Natural killer cell (primary cell): ENCODE measurements around the gene PEX14. TPM values are rescaled to one million over a fixed set of nuclear protein-coding genes. Genes with fewer than 3 reads are reported as not detected.
A peak's percentile ranks its signal among the peaks of the same experiment; 100 is the strongest.
"Not testable (repeated sequence)": the region's sequence is repeated elsewhere in the genome, so short reads cannot be mapped to it uniquely, and the experiment has no call there.

Source experiments
- ATAC-seq, 3 donors: fragments of 150-1000 bp in 2 of 3; fragments of 200-7000 bp in 1 of 3; cut with Tn5 transposase; 1 replicate in 1 of 3; 2 replicates in 2 of 3; pipeline ENCODE4 v1.10.0; 2021; ENCODE audit warnings: mild to moderate bottlenecking in 2 of 3, moderate library complexity in 2 of 3
- DNase-seq, 2 donors: peaks; one replicate each; pipeline versions ENCODE4 v3.0.0 to v3.0.0-alpha.2; 2013 to 2021; ENCODE audit warnings: mixed read lengths in 1 of 2
- H3K27ac ChIP-seq: one replicate; pipeline ENCODE4 v1.5.1; 2013; ENCODE audit warnings: mild to moderate bottlenecking, low read length
- H3K27me3 ChIP-seq: one replicate; pipeline ENCODE4 v1.6.1; 2013; ENCODE audit warnings: low read length; ENCODE audit not compliant: control insufficient read depth, insufficient read depth
- H3K36me3 ChIP-seq: one replicate; pipeline ENCODE4 v1.6.1; 2013; ENCODE audit warnings: low read length; ENCODE audit not compliant: control insufficient read depth, insufficient read depth
- H3K4me1 ChIP-seq: one replicate; pipeline ENCODE4 v1.6.1; 2013; ENCODE audit warnings: low read length; ENCODE audit not compliant: control insufficient read depth, insufficient read depth
- H3K4me3 ChIP-seq: one replicate; pipeline ENCODE4 v1.5.1; 2013; ENCODE audit warnings: low read length
- H3K9me3 ChIP-seq: one replicate; pipeline ENCODE4 v1.6.1; 2013; ENCODE audit warnings: low read length; ENCODE audit not compliant: control insufficient read depth, insufficient read depth
- H3K27ac Mint-ChIP-seq, 2 donors: one replicate each; pipeline ENCODE4 v1.8.0; 2022; ENCODE audit warnings: mild to moderate bottlenecking in 2 of 2, mixed read lengths in 2 of 2, moderate library complexity in 1 of 2
- H3K27me3 Mint-ChIP-seq, 2 donors: one replicate each; pipeline ENCODE4 v1.8.0; 2022; ENCODE audit warnings: low read depth in 2 of 2, mixed read lengths in 2 of 2
- H3K36me3 Mint-ChIP-seq: one replicate; pipeline ENCODE4 v1.8.0; 2022; ENCODE audit warnings: mixed read lengths
- H3K4me1 Mint-ChIP-seq, 2 donors: one replicate each; pipeline ENCODE4 v1.8.0; 2022; ENCODE audit warnings: mixed read lengths in 2 of 2
- H3K4me3 Mint-ChIP-seq: one replicate; pipeline ENCODE4 v1.8.0; 2022; ENCODE audit warnings: mild to moderate bottlenecking, moderate library complexity, mixed read lengths
- H3K9me3 Mint-ChIP-seq, 2 donors: one replicate each; pipeline ENCODE4 v1.8.0; 2022; ENCODE audit warnings: mixed read lengths in 2 of 2
- WGBS: methylation state at CpG from one replicate; pipeline ENCODE4 v1.1.7; 2013; ENCODE audit warnings: missing lambda C conversion rate; ENCODE audit not compliant: insufficient coverage; 5-methylcytosine and 5-hydroxymethylcytosine counted together
- intact Hi-C: fragments of 100-400 bp; cut with micrococcal nuclease; formaldehyde crosslinking; loops from one replicate; pipeline ENCODE4 v1.14.2; 2022
- total RNA-seq, 4 donors: library from RNA; stranded (reverse); fragments of 120-200 nt in 1 of 4; gene quantifications; one replicate each; pipeline versions ENCODE4 v1.2.3 to v1.2.4, GENCODE V29; 2013 to 2022
- TF ChIP-seq, protein P1 (sequence below): fragments of 200-600 bp; IDR thresholded peaks from one replicate; pipeline ENCODE4 v1.8.0; 2022; ENCODE audit warnings: antibody characterized with exemption

PEX14 gene
- total RNA-seq, 3 donors from 2014 or later (not counting 1 experiment from before 2014, with no cell fraction given) = 21.4 to 27.3 (median 24.1) TPM

GRCh38 chr1:10497109-10497508, 22.4 kb downstream of the PEX14 start:
- 73% methylated on average over 6 of the region's 7 CpGs for WGBS
- peak overlapping the region; percentile 77 for H3K27ac ChIP-seq
- Mint-ChIP-seq H3K27me3 (no peaks in the 10 kb centered on the region), H3K4me1 (peaks cover 36 to 44% of the 10 kb centered on the region in 2 donors), H3K27ac (peak overlapping the region; percentile 92 to 96), H3K9me3 (no peaks in the 10 kb centered on the region), H3K36me3 (no peaks in the 10 kb centered on the region), H3K4me3 (peak overlapping the region; percentile 45)
- DNase-seq (peak in 1 of 2 donors; percentile 51), ATAC-seq (peak; percentile 28 to 38 (median 29))
- H3K9me3 ChIP-seq = no peaks in the 10 kb centered on the region
- TF ChIP-seq, protein P1, sequence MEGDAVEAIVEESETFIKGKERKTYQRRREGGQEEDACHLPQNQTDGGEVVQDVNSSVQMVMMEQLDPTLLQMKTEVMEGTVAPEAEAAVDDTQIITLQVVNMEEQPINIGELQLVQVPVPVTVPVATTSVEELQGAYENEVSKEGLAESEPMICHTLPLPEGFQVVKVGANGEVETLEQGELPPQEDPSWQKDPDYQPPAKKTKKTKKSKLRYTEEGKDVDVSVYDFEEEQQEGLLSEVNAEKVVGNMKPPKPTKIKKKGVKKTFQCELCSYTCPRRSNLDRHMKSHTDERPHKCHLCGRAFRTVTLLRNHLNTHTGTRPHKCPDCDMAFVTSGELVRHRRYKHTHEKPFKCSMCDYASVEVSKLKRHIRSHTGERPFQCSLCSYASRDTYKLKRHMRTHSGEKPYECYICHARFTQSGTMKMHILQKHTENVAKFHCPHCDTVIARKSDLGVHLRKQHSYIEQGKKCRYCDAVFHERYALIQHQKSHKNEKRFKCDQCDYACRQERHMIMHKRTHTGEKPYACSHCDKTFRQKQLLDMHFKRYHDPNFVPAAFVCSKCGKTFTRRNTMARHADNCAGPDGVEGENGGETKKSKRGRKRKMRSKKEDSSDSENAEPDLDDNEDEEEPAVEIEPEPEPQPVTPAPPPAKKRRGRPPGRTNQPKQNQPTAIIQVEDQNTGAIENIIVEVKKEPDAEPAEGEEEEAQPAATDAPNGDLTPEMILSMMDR = no peak
- no peaks in the 10 kb centered on the region for H3K27me3 ChIP-seq
- no peak overlapping the region for H3K4me3 ChIP-seq
- no peaks in the 10 kb centered on the region for H3K36me3 ChIP-seq
- peaks cover 37% of the 10 kb centered on the region for H3K4me1 ChIP-seq
- intact Hi-C loops = no loop called here

GRCh38 chr1:10498231-10498630, 23.5 kb downstream of the PEX14 start:
- Histone ChIP-seq H3K36me3 (no peaks in the 10 kb centered on the region), H3K9me3 (no peaks in the 10 kb centered on the region), H3K4me3 (no peak overlapping the region), H3K27ac (peak overlapping the region; percentile 77), H3K4me1 (peaks cover 37% of the 10 kb centered on the region), H3K27me3 (no peaks in the 10 kb centered on the region)
- TF ChIP-seq, protein P1 = no peak
- Mint-ChIP-seq H3K36me3 (no peaks in the 10 kb centered on the region), H3K4me3 (peak overlapping the region; percentile 45), H3K27ac (peak overlapping the region; percentile 92 to 96), H3K9me3 (no peaks in the 10 kb centered on the region), H3K27me3 (no peaks in the 10 kb centered on the region), H3K4me1 (peaks cover 36 to 39% of the 10 kb centered on the region in 2 donors)
- ATAC-seq (peak; percentile 24 to 45 (median 33)), DNase-seq (peak in 1 of 2 donors; percentile 25)
- WGBS = 63% methylated on average over 8 of the region's 8 CpGs
- intact Hi-C loops = no loop called here

DNA sequence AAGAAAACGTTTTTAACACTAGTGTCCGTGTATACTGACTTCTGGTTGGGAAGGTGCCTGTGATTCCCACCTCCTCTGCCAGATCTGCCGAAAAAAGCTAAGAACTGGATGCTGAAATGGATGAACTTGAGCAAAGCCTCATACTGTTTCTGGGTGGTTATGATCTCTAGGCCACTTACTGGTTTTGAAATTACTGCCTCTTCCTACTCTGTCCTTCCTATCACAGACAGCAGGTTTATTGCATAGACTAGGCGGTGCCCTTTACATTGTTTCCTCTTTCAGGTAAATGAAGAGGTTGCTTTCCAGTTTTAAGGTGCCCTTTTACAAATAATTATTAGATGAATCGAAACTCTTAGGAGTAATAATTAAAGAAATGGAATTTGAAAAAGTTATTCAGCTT, 27.5 kb downstream of the PEX14 start:
- Histone ChIP-seq H3K27ac (no peak overlapping the region), H3K9me3 (no peaks in the 10 kb centered on the region), H3K36me3 (no peaks in the 10 kb centered on the region), H3K27me3 (no peaks in the 10 kb centered on the region), H3K4me3 (no peak overlapping the region), H3K4me1 (peaks cover 14% of the 10 kb centered on the region)
- Mint-ChIP-seq H3K27me3 (no peaks in the 10 kb centered on the region), H3K9me3 (no peaks in the 10 kb centered on the region), H3K4me1 (peaks cover 21 to 25% of the 10 kb centered on the region in 2 donors), H3K36me3 (no peaks in the 10 kb centered on the region), H3K27ac (peak overlapping the region in 1 of 2 donors; percentile 4), H3K4me3 (no peak overlapping the region)
- 83% methylated on average over 5 of the region's 5 CpGs for WGBS
- DNase-seq (no peak), ATAC-seq (no peak)
- TF ChIP-seq, protein P1 = no peak
- intact Hi-C loops = no loop called here

GRCh38 chr1:10504249-10504648, 29.5 kb downstream of the PEX14 start:
- intact Hi-C loops = no loop called here
- DNase-seq (no peak), ATAC-seq (no peak)
- no peaks in the 10 kb centered on the region for H3K27me3 ChIP-seq
- H3K36me3 ChIP-seq = no peaks in the 10 kb centered on the region
- WGBS = 77% methylated on average over 5 of the region's 5 CpGs
- H3K9me3 Mint-ChIP-seq = no peaks in the 10 kb centered on the region
- H3K4me1 ChIP-seq = no peaks in the 10 kb centered on the region
- H3K9me3 ChIP-seq = no peaks in the 10 kb centered on the region
- no peaks in the 10 kb centered on the region for H3K36me3 Mint-ChIP-seq
- no peak overlapping the region for H3K4me3 Mint-ChIP-seq
- H3K4me1 Mint-ChIP-seq = peaks cover 16% of the 10 kb centered on the region in 2 donors
- no peak overlapping the region for H3K27ac ChIP-seq
- H3K4me3 ChIP-seq = no peak overlapping the region
- H3K27ac Mint-ChIP-seq = peak overlapping the region in 1 of 2 donors; percentile 9
- TF ChIP-seq, protein P1 = no peak
- H3K27me3 Mint-ChIP-seq = no peaks in the 10 kb centered on the region

DNA sequence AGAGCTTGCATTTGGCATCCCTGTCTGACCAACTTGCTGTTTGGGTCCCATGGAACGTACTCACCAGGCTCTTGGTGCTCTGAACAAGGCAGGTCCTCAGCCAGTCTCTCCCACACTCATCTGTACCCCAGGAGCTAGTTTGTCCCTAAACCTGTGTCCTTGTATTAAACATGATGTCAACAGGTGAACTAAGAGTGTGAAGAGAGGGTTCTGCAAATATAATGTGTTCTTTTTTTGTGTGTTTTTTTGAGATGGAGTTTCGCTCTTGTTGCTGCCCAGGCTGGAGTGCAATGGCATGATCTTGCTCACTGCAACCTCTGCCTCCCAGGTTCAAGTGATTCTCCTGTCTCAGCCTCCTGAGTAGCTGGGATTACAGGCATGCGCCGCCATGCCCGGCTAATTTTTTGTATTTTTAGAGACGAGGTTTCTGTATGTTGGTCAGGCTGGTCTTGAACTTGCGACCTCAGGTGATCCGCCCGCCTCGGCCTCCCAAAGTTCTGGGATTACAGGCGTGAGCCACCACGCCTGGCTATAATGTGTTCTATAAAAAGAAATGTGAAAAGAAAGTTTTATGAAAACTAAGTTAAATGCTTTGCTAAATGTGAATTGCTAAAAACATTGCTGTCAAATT, 31.4 kb downstream of the PEX14 start:
- intact Hi-C loops, ATAC-seq, H3K36me3 ChIP-seq, H3K27me3 Mint-ChIP-seq, H3K9me3 Mint-ChIP-seq, H3K36me3 Mint-ChIP-seq, H3K27me3 ChIP-seq, DNase-seq, H3K4me3 ChIP-seq, H3K27ac ChIP-seq, H3K4me3 Mint-ChIP-seq, H3K9me3 ChIP-seq: not testable (repeated sequence)
- Mint-ChIP-seq H3K27ac (peak overlapping the region in 1 of 2 donors; percentile 68), H3K4me1 (peaks cover 31% of the 10 kb centered on the region in 2 donors)
- WGBS = 94% methylated on average over 12 of the region's 12 CpGs
- H3K4me1 ChIP-seq = peaks cover 12% of the 10 kb centered on the region
